DOHH2 (cell line): ENCODE results near the gene KCNN1.

Source experiments
- EZH2phosphoT487 ChIP-seq: fragments of 200-600 bp; sonication (generic); IDR thresholded peaks from 2 replicates; pipeline ENCODE4 v1.6.1; 2017; ENCODE audit warnings: borderline replicate concordance, mild to moderate bottlenecking, antibody characterized with exemption, low read length, moderate library complexity, mixed read lengths
- TF ChIP-seq, protein P1 (sequence below): fragments of 200-600 bp; sonication (generic); IDR thresholded peaks from one replicate; pipeline ENCODE4 v1.5.1; 2014; ENCODE audit warnings: antibody characterized with exemption, mild to moderate bottlenecking, low read depth, low read length; ENCODE audit not compliant: poor library complexity, severe bottlenecking

- TF ChIP-seq, protein P1, sequence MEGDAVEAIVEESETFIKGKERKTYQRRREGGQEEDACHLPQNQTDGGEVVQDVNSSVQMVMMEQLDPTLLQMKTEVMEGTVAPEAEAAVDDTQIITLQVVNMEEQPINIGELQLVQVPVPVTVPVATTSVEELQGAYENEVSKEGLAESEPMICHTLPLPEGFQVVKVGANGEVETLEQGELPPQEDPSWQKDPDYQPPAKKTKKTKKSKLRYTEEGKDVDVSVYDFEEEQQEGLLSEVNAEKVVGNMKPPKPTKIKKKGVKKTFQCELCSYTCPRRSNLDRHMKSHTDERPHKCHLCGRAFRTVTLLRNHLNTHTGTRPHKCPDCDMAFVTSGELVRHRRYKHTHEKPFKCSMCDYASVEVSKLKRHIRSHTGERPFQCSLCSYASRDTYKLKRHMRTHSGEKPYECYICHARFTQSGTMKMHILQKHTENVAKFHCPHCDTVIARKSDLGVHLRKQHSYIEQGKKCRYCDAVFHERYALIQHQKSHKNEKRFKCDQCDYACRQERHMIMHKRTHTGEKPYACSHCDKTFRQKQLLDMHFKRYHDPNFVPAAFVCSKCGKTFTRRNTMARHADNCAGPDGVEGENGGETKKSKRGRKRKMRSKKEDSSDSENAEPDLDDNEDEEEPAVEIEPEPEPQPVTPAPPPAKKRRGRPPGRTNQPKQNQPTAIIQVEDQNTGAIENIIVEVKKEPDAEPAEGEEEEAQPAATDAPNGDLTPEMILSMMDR: no peak
- TF ChIP-seq EZH2phosphoT487: no peak
Observed at GRCh38 chr19:18041054-18041453, 74.1 kb downstream of the KCNN1 start.
